GM12878 (cell line): ENCODE results near the gene ERG. TPM values are rescaled to one million over a fixed set of nuclear protein-coding genes. Genes with fewer than 3 reads are reported as not detected.

ENCODE experiments used
- ATAC-seq: fragments of 200-7000 bp; cut with Tn5 transposase; 3 replicates; pipeline ENCODE4 v1.9.1; 2020; ENCODE audit warnings: mild to moderate bottlenecking, moderate library complexity
- BruUV-seq: library from RNA; stranded (reverse); fragments of 400-500 nt; replicated peaks from 2 replicates; lab custom pipeline; 2021; lab: Mats Ljungman, UMichigan
- CTCF ChIA-PET: fragments of 300-600 bp; sonication (Branson Sonifier 250); formaldehyde crosslinking; extraction: SDS; loops from one replicate; lab custom pipeline; 2021; ENCODE audit warnings: inconsistent platforms; lab: Yijun Ruan, JAX
- POLR2A ChIA-PET: fragments of 350-600 bp; formaldehyde crosslinking; extraction: SDS; loops from one replicate; lab custom pipeline; 2021; ENCODE audit warnings: inconsistent platforms; lab: Charles Lee
- RAD21 ChIA-PET: fragments of 300-600 bp; sonication (Branson Sonifier 250); formaldehyde crosslinking; loops from one replicate; lab custom pipeline; 2023; ENCODE audit warnings: antibody characterized with exemption; ENCODE audit not compliant: unreplicated experiment; lab: Charles Lee
- SMC1A ChIA-PET: fragments of 300-600 bp; sonication (Branson Sonifier 250); formaldehyde crosslinking; loops from one replicate; lab custom pipeline; 2023; ENCODE audit not compliant: unreplicated experiment, uncharacterized antibody; lab: Charles Lee
- DNase-seq: peaks from one replicate; pipeline ENCODE4 v3.0.0-alpha.2; 2011; ENCODE audit warnings: low read depth, low spot score
- FAIRE-seq: peaks from 3 replicates; lab custom pipeline; 2011; peaks lifted over from hg19 to GRCh38; lab: Jason Lieb, UNC
- H2AFZ ChIP-seq: 2 replicates; pipeline ENCODE4 v1.6.0; 2011; ENCODE audit warnings: low read depth, low read length, control low read depth; ENCODE audit not compliant: control insufficient read depth
- H3K27ac ChIP-seq: 2 replicates; pipeline ENCODE4 v1.5.1; 2011; ENCODE audit warnings: control low read depth; ENCODE audit not compliant: control insufficient read depth, insufficient read depth
- H3K27me3 ChIP-seq, 2 experiments: replicated peaks in 1 of 2; 2 replicates each; pipeline versions ENCODE4 v1.6.0 to v1.6.1; 2011; ENCODE audit warnings: low read length in 1 of 2; ENCODE audit not compliant: control insufficient read depth in 2 of 2, insufficient read depth in 2 of 2
- H3K36me3 ChIP-seq, 2 experiments: 2 replicates each; pipeline ENCODE4 v1.5.1; 2011; ENCODE audit warnings: low read length in 1 of 2; ENCODE audit not compliant: control insufficient read depth in 2 of 2, insufficient read depth in 2 of 2
- H3K4me1 ChIP-seq: 2 replicates; pipeline ENCODE4 v1.6.1; 2011; ENCODE audit warnings: mild to moderate bottlenecking, low read length, moderate library complexity, mixed read lengths; ENCODE audit not compliant: control insufficient read depth, insufficient read depth
- H3K4me2 ChIP-seq: 2 replicates; pipeline ENCODE4 v1.6.0; 2011; ENCODE audit warnings: control low read depth; ENCODE audit not compliant: control insufficient read depth, insufficient read depth
- H3K4me3 ChIP-seq: fragments of 200-600 bp; sonication (generic); 2 replicates; pipeline ENCODE4 v1.5.1; 2016
- H3K79me2 ChIP-seq: 2 replicates; pipeline ENCODE4 v1.6.0; 2011; ENCODE audit warnings: low read length; ENCODE audit not compliant: control insufficient read depth, insufficient read depth
- H3K9ac ChIP-seq: 2 replicates; pipeline ENCODE4 v1.8.0; 2011; ENCODE audit warnings: low read length, control low read depth, mixed read lengths; ENCODE audit not compliant: control insufficient read depth, insufficient read depth
- H3K9me3 ChIP-seq: replicated peaks from 3 replicates; pipeline ENCODE4 v1.5.1; 2011; ENCODE audit warnings: mild to moderate bottlenecking, low read length; ENCODE audit not compliant: control insufficient read depth, insufficient read depth
- H4K20me1 ChIP-seq: 2 replicates; pipeline ENCODE4 v1.6.0; 2011; ENCODE audit not compliant: control insufficient read depth, insufficient read depth
- BHLHE40 ChIP-seq, 2 experiments: fragments of 450-650 bp in 1 of 2; IDR thresholded peaks; 2 replicates each; pipeline ENCODE4 v1.6.1; 2011 to 2017; ENCODE audit warnings: low read depth in 2 of 2, borderline replicate concordance in 1 of 2, improper control_type of control experiment in 1 of 2, low read length in 1 of 2, mild to moderate bottlenecking in 1 of 2
- CBX3 ChIP-seq: fragments of 200-600 bp; sonication (generic); IDR thresholded peaks from 2 replicates; pipeline ENCODE4 v1.6.1; 2016; ENCODE audit warnings: low read depth, borderline replicate concordance
- CBX5 ChIP-seq: sonication (generic); IDR thresholded peaks from 2 replicates; pipeline ENCODE4 v1.6.1; 2016; ENCODE audit warnings: low read depth, moderate library complexity, mild to moderate bottlenecking, inconsistent platforms
- CHD2 ChIP-seq: IDR thresholded peaks from 2 replicates; pipeline ENCODE4 v1.6.1; 2011; ENCODE audit warnings: low read depth, low read length, improper control_type of control experiment, borderline replicate concordance
- ESRRA ChIP-seq: IDR thresholded peaks from 2 replicates; pipeline ENCODE4 v1.6.1; 2012; ENCODE audit warnings: mild to moderate bottlenecking, low read length, improper control_type of control experiment
- FOXM1 ChIP-seq: IDR thresholded peaks from 2 replicates; pipeline ENCODE4 v1.6.1; 2012; ENCODE audit warnings: low read depth, mild to moderate bottlenecking, inconsistent platforms, low read length, moderate library complexity
- GABPA ChIP-seq: IDR thresholded peaks from 2 replicates; pipeline ENCODE4 v1.6.1; 2014; ENCODE audit warnings: antibody characterized with exemption, low read depth, mild to moderate bottlenecking, inconsistent platforms
- IRF5 ChIP-seq: fragments of 450-650 bp; IDR thresholded peaks from 2 replicates; pipeline ENCODE4 v1.6.1; 2017; ENCODE audit warnings: borderline replicate concordance
- MEF2B ChIP-seq: fragments of 450-650 bp; IDR thresholded peaks from 2 replicates; pipeline ENCODE4 v1.6.1; 2018; ENCODE audit warnings: mild to moderate bottlenecking, moderate library complexity; ENCODE audit not compliant: partially characterized antibody, poor library complexity, severe bottlenecking
- MTA2 ChIP-seq: fragments of 450-650 bp; IDR thresholded peaks from 2 replicates; pipeline ENCODE4 v1.6.1; 2016; ENCODE audit warnings: low read depth, mild to moderate bottlenecking, moderate library complexity
- NR2C2 ChIP-seq: IDR thresholded peaks from 2 replicates; pipeline ENCODE4 v1.6.1; 2011; ENCODE audit warnings: borderline replicate concordance, low read depth; ENCODE audit not compliant: control insufficient read depth, insufficient read length
- PML ChIP-seq: IDR thresholded peaks from 2 replicates; pipeline ENCODE4 v1.6.1; 2012; ENCODE audit warnings: low read length, inconsistent platforms
- SIX5 ChIP-seq: IDR thresholded peaks from 2 replicates; pipeline ENCODE4 v1.6.1; 2011; ENCODE audit warnings: mild to moderate bottlenecking, low read depth, low read length, moderate library complexity; ENCODE audit not compliant: severe bottlenecking
- SMARCA5 ChIP-seq: fragments of 450-650 bp; IDR thresholded peaks from 2 replicates; pipeline ENCODE4 v1.6.1; 2017; ENCODE audit warnings: mild to moderate bottlenecking
- TARDBP ChIP-seq: IDR thresholded peaks from 2 replicates; pipeline ENCODE4 v1.6.1; 2016; ENCODE audit warnings: borderline replicate concordance
- TCF12 ChIP-seq: IDR thresholded peaks from 2 replicates; pipeline ENCODE4 v1.6.1; 2011; ENCODE audit warnings: low read depth, mild to moderate bottlenecking, low read length
- TCF3 ChIP-seq: IDR thresholded peaks from 2 replicates; pipeline ENCODE4 v1.6.1; 2012; ENCODE audit warnings: low read depth, mild to moderate bottlenecking, low read length, borderline replicate concordance; ENCODE audit not compliant: insufficient read depth
- WGBS: methylation state at CpG from one replicate; pipeline ENCODE4 v1.1.6; 2016; ENCODE audit warnings: low lambda C conversion rate; ENCODE audit not compliant: insufficient replicate concordance, insufficient coverage; ENCODE audit errors: missing lambda C conversion rate; 5-methylcytosine and 5-hydroxymethylcytosine counted together
- in situ Hi-C: fragments of 300-500 bp; cut with MboI; formaldehyde crosslinking; loops from 9 replicates; pipeline ENCODE4 v1.14.3; 2018; ENCODE audit warnings: mixed read lengths
- intact Hi-C: fragments of 100-400 bp; cut with micrococcal nuclease; formaldehyde crosslinking; loops from one replicate; pipeline ENCODE4 v1.14.2; 2022; ENCODE audit not compliant: unreplicated experiment
- polyA plus RNA-seq, 11 experiments: library from polyadenylated mRNA; depleted of rRNA in 4 of 11; unstranded in 6 of 11; stranded (reverse) in 5 of 11; fragments of >200 nt; fragmentation: Nextera tagmentation in 4 of 11; fragmentation: Illumina TruSeq in 1 of 11; extraction: Ambion mirVana in 4 of 11; extraction: Trizol in 1 of 11; gene quantifications; 1 replicate in 1 of 11; 2 replicates in 10 of 11; pipeline versions ENCODE4 v1.2.1 to v1.2.3, GENCODE V29; 2011 to 2016; ENCODE audit warnings: inconsistent platforms in 2 of 11, missing spikeins in 2 of 11, low read depth in 1 of 11
- total RNA-seq, 4 experiments: library from RNA; depleted of rRNA in 3 of 4; stranded (reverse); fragments of >200 nt in 3 of 4; fragmentation: Illumina TruSeq in 1 of 4; extraction: Trizol in 1 of 4; gene quantifications; 2 replicates each; pipeline versions ENCODE4 v1.2.1 to v1.2.3, GENCODE V29; 2013 to 2021
- TF ChIP-seq, protein P1 (sequence below): fragments of 450-650 bp; IDR thresholded peaks from 2 replicates; pipeline ENCODE4 v1.6.1; 2018; ENCODE audit warnings: mild to moderate bottlenecking, low read depth, moderate library complexity; ENCODE audit not compliant: partially characterized antibody

ERG gene
- total and polyA plus RNA-seq, 10 of the 15 experiments (the other 5 are each of a cell fraction or from before 2014, with no cell fraction given), result not detected

- no peak for ATAC-seq
- no peaks in the 10 kb centered on the region for H3K79me2 ChIP-seq
- BruUV-seq, result no TSS peak
- no peak overlapping the region for H3K4me3 ChIP-seq
- intact Hi-C loops (no loop called here), in situ Hi-C loops (no loop called here)
- no peaks in the 10 kb centered on the region for H3K9me3 ChIP-seq
- no peaks in the 10 kb centered on the region for H3K4me1 ChIP-seq
- DNase-seq, result no peak
- 13% methylated on average over 10 of the region's 10 CpGs for WGBS
- no peak overlapping the region for H3K9ac ChIP-seq
- ChIA-PET RAD21 (no interaction called here), CTCF (interaction anchor here (0.6 kb wide), 1 partner anchor 15 kb away, joined by 3 read pairs; no protein-coding TSS in a partner anchor), POLR2A (no interaction called here), SMC1A (no interaction called here)
- TF ChIP-seq NR2C2 (no peak), MTA2 (no peak), CBX5 (no peak), IRF5 (no peak), CBX3 (no peak), ESRRA (no peak), SMARCA5 (no peak), FOXM1 (no peak), MEF2B (no peak), GABPA (no peak), SIX5 (no peak), PML (no peak), BHLHE40 (IDR thresholded peaks at IDR 0.05; ENCODE audit: borderline replicate concordance in 1 of 2, low read depth in 2 of 2, low read length in 1 of 2) (no peak), TCF3 (no peak), CHD2 (no peak), TARDBP (no peak), TCF12 (no peak)
- TF ChIP-seq, protein P1, sequence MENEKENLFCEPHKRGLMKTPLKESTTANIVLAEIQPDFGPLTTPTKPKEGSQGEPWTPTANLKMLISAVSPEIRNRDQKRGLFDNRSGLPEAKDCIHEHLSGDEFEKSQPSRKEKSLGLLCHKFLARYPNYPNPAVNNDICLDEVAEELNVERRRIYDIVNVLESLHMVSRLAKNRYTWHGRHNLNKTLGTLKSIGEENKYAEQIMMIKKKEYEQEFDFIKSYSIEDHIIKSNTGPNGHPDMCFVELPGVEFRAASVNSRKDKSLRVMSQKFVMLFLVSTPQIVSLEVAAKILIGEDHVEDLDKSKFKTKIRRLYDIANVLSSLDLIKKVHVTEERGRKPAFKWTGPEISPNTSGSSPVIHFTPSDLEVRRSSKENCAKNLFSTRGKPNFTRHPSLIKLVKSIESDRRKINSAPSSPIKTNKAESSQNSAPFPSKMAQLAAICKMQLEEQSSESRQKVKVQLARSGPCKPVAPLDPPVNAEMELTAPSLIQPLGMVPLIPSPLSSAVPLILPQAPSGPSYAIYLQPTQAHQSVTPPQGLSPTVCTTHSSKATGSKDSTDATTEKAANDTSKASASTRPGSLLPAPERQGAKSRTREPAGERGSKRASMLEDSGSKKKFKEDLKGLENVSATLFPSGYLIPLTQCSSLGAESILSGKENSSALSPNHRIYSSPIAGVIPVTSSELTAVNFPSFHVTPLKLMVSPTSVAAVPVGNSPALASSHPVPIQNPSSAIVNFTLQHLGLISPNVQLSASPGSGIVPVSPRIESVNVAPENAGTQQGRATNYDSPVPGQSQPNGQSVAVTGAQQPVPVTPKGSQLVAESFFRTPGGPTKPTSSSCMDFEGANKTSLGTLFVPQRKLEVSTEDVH, result no peak
- H3K27me3 ChIP-seq, result peaks cover 0 to 4% of the 10 kb centered on the region in 2 experiments; a peak in 2 of 4 replicates
- H2AFZ ChIP-seq, result no peak overlapping the region
- H4K20me1 ChIP-seq, result no peaks in the 10 kb centered on the region
- no peak overlapping the region for H3K4me2 ChIP-seq
- no peaks in the 10 kb centered on the region for H3K36me3 ChIP-seq
- no peak overlapping the region for H3K27ac ChIP-seq
- no peak for FAIRE-seq
Measured at GRCh38 chr21:38487901-38488639, 10.2 kb downstream of the ERG start.
